Left hindlimb (tissue), 1 donor: Measurements from ENCODE around the gene MAPK11.

ENCODE experiments used
- DNase-seq: peaks from one replicate; pipeline ENCODE4 v3.0.0-alpha.2; 2018

The MAPK11 gene

DNA sequence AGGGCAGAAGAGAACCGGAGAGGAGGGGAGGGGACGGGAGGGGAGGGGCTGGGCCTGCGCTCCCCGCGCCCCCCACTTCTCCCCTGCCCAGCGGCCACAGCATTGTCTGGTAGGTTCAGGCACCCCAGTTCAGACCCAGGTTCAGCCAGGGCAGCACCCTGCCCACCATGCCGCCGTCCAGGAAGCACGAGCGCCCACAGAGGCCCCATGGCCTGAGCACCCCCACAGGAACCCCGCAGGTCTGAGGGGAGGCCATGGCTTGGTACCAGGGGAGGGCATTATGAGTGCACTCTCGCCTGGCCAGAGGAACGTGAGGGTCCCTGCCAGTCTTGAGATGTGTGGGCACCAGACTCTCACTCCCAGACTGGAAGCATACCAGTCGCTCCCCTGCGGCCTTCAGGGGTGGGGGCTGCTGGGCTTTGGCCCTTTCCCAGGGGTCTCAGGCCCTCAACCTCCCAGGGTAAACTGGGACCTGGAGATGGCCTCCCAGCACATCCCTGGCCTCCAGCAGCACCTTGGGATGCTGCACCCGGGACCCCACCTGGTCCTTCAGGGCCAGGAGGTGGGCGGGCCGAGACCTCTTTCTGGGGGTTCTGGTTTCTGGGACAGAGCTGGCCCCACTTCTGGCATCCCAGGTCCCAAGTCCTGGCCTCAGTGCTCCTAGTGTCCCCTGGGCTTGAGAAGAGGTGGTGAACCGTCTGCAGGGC lies 37.9 kb upstream of the MAPK11 start:
- peak; percentile 66 for DNase-seq

- peak; percentile 89 for DNase-seq
These were observed 36.9 kb upstream of the MAPK11 start, which contains the start of gene PLXNB2 for GRCh38 chr22:50306753-50307749. PLXNB2 (minus strand) TSS chr22:50307646; CDS start chr22:50290584, 17,062 bp downstream.

DNA sequence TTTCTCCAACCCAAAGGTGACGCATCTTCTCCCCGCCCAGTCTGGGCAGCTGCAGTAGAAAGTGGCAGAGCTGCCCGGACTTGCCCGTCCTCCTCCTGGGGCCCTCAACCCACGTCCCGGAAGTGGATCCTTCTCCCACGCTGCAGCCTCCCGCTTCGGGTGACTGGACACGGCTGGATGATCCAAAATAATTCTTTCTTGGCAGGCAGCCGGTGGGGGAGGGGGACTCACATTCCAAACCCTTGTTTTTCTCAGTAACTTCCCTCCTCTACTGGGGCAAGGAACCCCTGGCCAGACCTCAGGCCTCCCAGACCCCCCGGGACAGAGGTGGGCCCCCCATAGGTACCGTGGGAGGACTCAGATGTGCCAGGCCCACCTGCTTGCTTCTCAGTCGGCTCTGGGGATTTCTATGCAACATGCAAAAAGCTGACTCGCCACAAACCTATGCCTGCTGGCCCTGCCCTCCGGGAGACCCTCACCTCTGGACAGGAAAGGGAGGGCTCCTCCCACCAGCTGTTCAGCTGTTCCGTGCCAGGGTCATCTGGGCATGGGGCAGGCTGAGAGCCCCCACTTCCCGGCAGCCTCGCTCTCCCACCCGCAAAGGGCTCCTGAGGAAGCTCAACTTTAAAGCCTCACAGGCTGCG lies 35.9 kb upstream of the MAPK11 start:
- peak; percentile 88 for DNase-seq

DNA sequence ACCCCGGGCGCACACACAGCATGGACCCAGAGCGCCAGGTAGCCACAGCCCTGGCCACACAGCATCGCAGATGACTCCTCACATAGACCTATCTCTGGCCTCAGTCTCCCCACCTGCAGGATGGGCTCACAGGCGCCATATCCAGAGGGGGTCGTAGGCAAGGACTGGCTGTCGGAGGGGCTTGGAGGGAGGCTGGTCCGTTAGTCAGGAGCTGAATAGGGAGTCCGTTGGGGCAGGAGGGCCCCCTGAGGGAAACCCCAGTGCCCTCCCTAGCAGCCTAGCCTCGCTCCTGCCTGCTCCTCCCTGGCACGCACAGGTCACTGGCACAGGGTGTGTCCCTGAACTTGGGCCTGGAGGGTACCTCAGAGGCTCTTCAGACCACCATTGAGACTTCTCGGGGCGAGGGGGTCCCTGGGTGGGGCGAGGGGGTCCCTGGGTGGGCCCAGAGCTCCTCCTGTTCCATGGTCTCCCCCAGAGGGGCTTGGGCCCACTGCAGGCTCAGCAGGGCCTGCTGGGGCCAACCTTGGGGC lies 35.3 kb upstream of the MAPK11 start:
- no peak for DNase-seq

DNA sequence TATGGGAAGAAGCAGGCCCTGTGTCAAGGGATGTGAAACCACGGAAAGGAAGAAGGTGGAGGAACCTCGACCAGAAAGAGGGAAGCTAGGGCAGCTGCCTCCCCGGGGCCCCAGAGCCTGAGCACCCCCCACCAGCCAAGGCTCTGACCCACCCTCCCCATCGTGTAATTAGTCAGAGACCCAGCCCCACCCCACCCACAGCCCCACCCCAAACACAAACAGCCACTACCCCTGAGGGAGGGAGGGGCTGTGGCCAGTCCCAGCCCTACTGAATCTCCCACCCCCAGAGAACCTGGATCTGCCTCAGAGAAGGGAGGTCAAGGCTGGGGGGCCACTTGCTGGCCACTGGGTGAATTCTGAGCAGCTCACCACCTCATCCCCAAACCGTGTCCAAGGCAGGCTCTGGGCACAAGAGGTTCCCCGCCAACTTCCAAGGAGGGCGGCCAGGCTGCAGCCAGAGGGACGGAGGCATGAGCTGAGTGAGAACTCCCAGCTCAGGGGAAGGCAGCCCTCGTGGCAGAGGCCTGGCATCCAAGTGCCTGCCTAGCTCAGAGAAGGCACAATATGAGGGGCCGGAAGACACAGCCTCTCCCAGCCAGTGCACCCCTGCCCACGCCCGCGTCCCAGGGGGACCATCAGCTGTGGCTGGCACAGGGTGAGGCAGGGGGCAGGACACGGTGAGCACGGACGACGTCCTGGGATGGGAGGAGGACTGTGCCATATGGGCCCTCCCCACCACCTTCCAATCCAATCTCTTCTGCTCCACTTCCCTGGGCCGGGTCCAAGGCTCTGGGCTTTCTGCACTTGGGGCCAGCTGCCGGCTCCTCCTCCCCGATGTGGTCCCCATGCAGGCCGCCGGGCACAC lies 34.6 kb upstream of the MAPK11 start:
- no peak for DNase-seq

- DNase-seq = no peak
These were observed 33.8 kb upstream of the MAPK11 start for GRCh38 chr22:50303848-50304527.

GRCh38 chr22:50303515-50303847 lies 33.3 kb upstream of the MAPK11 start:
- no peak for DNase-seq

- no peak for DNase-seq
These were observed 32.4 kb upstream of the MAPK11 start for GRCh38 chr22:50302564-50302963.

DNA sequence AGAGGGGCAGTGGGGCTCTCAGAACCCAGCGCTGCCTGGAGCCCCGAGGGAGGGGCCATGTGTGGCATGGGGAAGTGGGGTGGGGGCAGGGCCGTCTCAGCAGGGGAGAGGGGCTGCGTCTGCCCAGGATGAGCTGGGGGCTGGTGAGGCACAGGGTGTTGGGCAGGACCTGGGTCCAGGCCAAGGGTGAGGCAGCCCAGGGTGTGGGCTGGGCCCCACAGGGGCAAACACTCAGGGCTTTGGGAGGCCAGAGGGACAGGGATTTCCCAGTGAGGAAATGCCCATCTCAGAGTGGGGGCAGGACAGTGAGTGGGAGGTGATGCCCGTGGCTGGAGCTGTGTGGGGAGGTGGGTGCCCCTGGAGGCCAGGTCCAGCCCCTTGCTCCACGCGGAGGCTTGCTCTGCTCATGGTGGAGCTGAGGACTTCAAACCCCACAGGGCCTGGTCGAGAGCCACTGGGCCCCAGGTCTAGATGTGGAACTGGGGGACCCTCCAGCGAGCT lies 31.9 kb upstream of the MAPK11 start:
- no peak for DNase-seq

DNA sequence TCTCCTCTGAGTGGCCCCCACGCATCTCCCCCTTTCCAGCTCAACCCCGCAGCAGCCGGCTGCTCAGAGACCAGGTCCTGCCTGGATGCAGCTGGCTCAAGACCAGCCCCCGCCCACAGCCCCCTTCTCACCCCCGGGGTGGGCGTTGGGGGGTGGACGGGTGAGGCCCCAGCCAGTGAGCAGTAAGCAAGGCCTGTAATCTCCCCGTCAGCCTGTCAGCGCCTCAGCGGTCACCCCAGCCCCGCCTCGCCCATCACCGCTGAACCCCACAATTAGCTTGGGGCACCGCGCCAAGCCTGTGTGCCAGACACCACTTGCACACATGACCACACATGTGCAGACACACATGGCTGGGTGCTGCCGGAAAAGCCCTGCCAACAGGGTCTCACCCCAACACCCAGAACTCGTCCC lies 31.4 kb upstream of the MAPK11 start:
- DNase-seq = peak; percentile 86

DNA sequence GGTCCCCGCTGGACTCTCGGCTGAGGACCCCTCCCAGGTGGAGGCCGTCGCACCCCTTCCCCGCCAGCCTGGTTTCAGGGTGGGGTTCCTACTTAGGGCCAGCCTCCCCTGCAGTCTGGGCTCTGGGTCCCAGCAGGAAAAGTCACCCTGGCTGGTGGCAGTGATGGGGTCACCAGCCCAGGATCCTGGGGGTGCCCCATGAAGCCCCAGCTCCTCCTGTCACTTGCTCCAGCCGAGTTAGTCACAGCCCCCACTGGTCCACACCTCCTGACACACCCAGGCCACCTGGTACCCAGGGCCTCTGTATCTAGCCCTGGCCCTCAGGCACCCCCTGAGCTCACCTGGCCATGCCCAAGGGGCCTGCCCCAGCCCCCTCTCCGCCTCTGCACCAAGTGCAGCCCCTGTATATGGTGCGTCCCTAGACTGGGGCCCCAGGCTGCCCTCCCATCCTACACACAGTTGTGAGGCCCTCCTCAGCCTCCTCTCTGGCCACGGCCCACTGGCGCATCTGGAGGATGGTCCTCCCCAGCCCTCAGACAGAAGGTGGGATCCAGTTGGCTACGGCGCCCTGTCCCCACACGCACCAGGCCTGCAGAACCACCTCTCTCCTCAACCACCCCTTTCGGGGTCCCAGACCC lies 30.6 kb upstream of the MAPK11 start:
- DNase-seq = no peak

GRCh38 chr22:50299785-50300619 lies 29.8 kb upstream of the MAPK11 start:
- no peak for DNase-seq

GRCh38 chr22:50298937-50299784 lies 29.0 kb upstream of the MAPK11 start:
- DNase-seq = peak; percentile 70

DNA sequence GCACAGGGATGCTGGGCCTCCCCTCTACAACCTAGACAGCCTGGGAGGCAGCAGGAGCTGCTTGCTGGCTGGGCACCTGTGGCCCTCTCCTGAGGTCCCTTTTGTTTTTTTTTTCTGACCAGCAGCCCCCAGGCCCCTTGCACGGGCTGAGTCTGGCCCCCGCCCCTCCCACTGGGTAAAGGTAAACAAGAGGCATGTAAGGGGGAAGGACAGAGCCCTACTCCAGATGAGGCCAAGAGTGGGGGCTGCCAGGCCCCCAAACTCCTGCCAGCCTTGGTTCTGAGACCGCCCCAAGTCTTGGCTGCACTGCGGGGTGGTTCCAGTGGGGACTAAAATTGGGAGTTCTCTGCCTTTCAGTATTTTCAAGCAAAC lies 28.1 kb upstream of the MAPK11 start:
- no peak for DNase-seq

DNA sequence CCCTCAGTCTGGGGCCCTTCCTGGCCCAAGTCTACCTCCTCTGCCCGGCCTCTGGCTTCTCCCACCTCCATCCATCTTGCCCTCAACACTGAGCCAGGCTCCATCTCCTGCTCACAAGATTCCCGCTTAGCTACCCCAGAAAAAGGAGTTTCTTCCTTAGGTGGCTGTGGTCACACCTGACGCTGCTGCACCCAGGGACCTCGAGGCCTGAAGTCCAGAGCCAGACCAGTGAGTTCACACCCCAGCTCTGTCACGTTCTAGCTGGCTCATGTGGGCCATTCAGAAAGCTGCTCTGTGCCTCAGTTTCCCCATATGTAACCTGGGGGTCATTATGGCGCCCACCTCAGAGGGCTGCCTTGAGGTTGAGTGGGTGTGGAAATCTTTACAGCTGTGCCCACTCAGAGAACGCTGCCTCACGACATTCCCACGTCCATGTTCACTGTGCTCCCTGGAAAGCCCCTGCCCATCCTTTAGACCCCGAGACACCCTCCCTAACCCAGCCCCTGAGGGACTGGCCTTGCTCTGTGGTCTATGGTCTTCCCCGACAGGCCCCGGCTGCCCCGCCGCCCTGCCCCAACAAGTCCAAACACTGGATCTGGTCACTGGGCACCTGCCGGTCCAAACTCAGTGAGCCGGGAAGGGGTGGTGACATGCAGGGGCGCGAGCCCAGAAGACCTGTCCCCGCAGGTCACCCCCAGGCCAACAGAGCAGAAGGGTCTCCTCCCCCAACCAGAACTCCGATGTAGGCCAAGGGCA lies 27.5 kb upstream of the MAPK11 start:
- DNase-seq = no peak

DNA sequence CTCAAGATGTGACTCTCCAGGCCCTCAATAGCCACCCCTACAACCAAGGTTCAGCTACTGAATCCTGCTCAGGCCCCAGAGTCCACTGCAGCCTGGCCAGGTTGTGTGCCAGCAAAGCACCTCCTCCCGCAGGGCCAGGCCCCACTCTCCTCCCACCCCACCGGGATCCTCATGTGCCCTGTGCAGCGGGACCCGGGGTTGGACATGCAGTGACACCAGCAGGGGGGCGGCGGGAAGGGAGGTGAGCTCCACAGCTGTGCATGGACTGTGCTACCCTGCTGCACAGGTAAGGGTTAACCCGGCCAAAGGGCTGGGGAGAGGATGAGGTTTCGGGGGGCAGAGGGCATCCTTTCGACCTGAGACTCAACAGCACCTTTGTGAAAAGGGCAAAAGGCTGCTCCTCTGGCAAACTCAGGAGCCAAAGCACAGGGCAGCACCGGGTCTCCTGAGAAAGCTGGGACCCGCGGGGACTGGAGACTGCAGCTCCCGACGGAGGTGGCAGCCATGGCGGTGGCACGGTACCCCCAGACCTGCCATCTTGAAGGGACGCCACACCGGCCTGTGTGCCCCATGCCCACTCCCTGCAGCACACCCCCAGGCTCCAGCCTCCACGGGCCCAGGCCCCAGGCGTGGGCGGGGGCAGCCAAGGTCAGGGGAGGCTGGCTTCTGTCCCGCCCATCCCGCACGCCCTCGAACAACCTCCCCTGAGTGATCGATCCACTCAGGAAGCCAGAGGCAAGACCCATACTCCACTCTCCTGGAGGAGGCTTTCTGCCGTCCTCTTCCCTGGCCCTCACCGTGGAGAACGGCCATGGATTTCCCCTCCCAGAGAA lies 26.7 kb upstream of the MAPK11 start:
- no peak for DNase-seq

DNA sequence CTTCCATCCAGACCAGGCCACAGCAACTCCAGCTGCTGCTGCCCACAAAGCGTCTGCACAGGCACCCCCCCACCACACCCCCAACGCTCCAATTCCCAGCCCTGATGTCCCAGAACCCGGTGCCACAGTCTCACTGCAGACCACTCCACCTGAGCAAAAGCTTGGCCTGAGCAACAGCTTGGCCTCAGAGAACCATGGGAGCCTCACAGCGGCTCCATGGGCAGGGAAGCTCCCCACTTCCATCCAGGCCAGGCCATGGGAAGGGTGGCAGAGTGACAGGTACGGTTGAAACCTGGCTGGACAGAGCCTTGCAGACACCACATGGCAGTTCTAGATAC lies 24.1 kb upstream of the MAPK11 start:
- no peak for DNase-seq
